Measurements from ENCODE around the gene BLM.

Gene BLM

GRCh38 chr15:90857883-90858443 is 140.8 kb downstream of the BLM start:
- no peak for DNase-seq

DNA sequence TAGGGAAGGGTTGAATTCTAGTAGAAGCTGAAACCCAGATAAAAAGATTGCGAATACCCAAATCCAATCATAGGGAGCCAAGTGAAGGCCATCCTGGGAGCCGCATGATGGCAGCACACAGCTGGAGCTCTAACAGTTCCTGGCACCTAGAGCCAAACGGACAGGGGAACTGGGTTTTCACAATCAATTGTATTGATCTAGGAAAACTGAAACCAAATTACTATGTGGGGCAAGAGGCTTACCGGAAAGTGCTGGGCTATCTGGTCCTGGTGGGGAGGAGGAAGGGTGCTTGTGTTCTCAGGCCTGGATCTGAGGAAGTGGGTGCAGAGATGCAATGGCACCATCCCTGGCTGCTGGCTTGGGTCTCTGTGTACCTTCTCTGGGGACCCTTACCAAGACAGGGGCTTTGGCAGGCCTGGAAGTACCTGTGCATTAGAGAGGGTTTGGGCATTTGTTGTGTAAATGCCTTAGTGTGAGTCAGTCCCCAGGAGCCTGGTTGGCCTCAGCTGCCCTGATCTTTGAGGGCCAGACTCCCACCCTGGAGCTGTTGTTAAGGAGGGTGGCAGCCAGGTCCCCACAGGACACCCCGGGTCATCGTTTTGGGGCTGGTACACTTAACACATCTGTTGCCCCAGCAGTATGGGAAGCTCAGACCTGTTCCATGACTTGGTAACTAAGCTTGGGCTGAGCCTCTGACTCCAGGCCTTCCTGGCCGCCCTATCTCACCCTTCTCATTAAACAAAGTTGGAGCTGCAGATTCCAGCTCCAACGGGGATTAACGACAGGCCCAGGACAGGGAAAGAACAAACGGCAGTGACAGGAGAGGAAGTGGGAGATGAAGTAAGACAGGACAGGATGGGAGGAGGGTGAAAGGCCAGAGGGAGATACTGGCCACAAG is 142.3 kb downstream of the BLM start:
- DNase-seq = no peak

- DNase-seq = no peak
Measured at GRCh38 chr15:90860450-90860849, 143.3 kb downstream of the BLM start.

GRCh38 chr15:90860942-90861675 is 144.0 kb downstream of the BLM start:
- DNase-seq = no peak

DNA sequence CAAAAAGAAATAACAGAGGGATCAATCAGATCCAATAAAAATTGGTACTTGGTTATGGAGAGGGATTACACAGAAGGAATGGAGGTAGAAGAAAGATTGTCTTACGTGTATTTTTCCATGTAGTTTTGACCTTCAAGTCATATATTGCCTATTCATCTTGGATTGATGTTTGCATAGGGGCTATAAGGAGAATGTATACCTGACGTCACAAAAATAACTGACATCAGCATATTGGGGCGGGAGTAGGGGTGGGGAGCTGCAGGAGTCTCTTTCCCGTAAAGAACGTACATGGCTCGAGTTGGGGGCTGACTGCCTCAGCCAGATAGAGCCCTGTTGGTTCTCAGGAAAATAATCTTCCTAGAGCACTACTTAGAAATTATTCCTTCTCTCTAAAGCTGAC is 145.3 kb downstream of the BLM start:
- no peak for DNase-seq

GRCh38 chr15:90862964-90863778 is 146.0 kb downstream of the BLM start:
- DNase-seq = no peak

- DNase-seq = no peak
Measured at GRCh38 chr15:90863987-90864386, 146.8 kb downstream of the BLM start.

- no peak for DNase-seq
Measured at GRCh38 chr15:90864507-90864906, 147.4 kb downstream of the BLM start.

DNA sequence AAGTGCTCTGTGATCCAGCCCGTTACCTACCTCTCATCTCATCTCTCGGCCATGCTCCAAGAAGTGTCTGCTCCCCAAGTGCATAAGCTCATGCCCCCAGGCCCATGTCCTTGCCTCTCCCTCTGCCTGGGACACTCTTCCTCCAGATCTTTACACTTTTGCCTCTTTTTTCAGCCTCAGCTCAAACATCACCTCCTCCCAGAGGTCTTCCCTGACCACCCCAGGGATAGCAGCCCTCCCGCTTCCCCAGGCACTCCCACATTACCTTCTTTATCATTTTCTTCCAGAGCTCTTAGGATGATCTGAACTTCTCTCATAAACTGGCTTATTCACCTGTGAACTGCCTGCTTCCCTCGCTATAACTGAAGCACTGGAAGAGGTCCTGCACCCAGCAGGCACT is 148.6 kb downstream of the BLM start:
- no peak for DNase-seq
